Activated naive CD4-positive, alpha-beta T cell treated with anti-CD3 and anti-CD28 coated beads, Interleukin-2, amount 50 U/mL, for 24 hours (primary cell): ENCODE measurements around the gene GALNS.

Source experiments
- H3K27ac Mint-ChIP-seq: one replicate; pipeline ENCODE4 v1.8.0; 2021; ENCODE audit warnings: mild to moderate bottlenecking, mixed read lengths
- H3K27me3 Mint-ChIP-seq: one replicate; pipeline ENCODE4 v1.8.0; 2021; ENCODE audit warnings: mixed read lengths
- H3K36me3 Mint-ChIP-seq: one replicate; pipeline ENCODE4 v1.8.0; 2021; ENCODE audit warnings: mixed read lengths
- H3K4me1 Mint-ChIP-seq: one replicate; pipeline ENCODE4 v1.8.0; 2021; ENCODE audit warnings: mixed read lengths
- H3K4me3 Mint-ChIP-seq: one replicate; pipeline ENCODE4 v1.8.0; 2021; ENCODE audit warnings: mild to moderate bottlenecking, mixed read lengths
- H3K9me3 Mint-ChIP-seq: one replicate; pipeline ENCODE4 v1.8.0; 2021; ENCODE audit warnings: mixed read lengths

GALNS gene

GRCh38 chr16:88870608-88871348, 14.0 kb upstream of the GALNS start:
- Mint-ChIP-seq H3K36me3 (no peaks in the 10 kb centered on the region), H3K27ac (no peak overlapping the region), H3K4me3 (no peak overlapping the region), H3K27me3 (peaks cover 2% of the 10 kb centered on the region), H3K4me1 (no peaks in the 10 kb centered on the region), H3K9me3 (no peaks in the 10 kb centered on the region)

- Mint-ChIP-seq H3K27me3 (peaks cover 2% of the 10 kb centered on the region), H3K4me1 (no peaks in the 10 kb centered on the region), H3K36me3 (no peaks in the 10 kb centered on the region), H3K9me3 (no peaks in the 10 kb centered on the region), H3K4me3 (no peak overlapping the region), H3K27ac (no peak overlapping the region)
Measured at GRCh38 chr16:88869673-88869980, 12.9 kb upstream of the GALNS start.

- no peak overlapping the region for H3K27ac Mint-ChIP-seq
Measured at GRCh38 chr16:88868974-88869672, 12.4 kb upstream of the GALNS start.

GRCh38 chr16:88867581-88868246, 11.0 kb upstream of the GALNS start:
- Mint-ChIP-seq H3K4me1 (no peaks in the 10 kb centered on the region), H3K36me3 (no peaks in the 10 kb centered on the region), H3K27ac (no peak overlapping the region)

More at GRCh38 chr16:88868974-88869672, 12.4 kb upstream of the GALNS start:
- H3K36me3 Mint-ChIP-seq = no peaks in the 10 kb centered on the region
- H3K4me1 Mint-ChIP-seq = no peaks in the 10 kb centered on the region
- H3K27me3 Mint-ChIP-seq = peaks cover 2% of the 10 kb centered on the region
- no peaks in the 10 kb centered on the region for H3K9me3 Mint-ChIP-seq
- no peak overlapping the region for H3K4me3 Mint-ChIP-seq

GRCh38 chr16:88866151-88866920, 9.6 kb upstream of the GALNS start, which contains the start of gene PABPN1L:
PABPN1L (minus strand) TSS chr16:88866660; CDS start chr16:88866606, 54 bp downstream.
- H3K27ac Mint-ChIP-seq = no peak within 1 kb of the TSS
- no peak within 1 kb of the TSS for H3K4me3 Mint-ChIP-seq
- H3K27me3 Mint-ChIP-seq = peaks cover 2% of the 10 kb centered on the region
- H3K36me3 Mint-ChIP-seq = no peaks in the 10 kb centered on the region
- H3K4me1 Mint-ChIP-seq = no peaks in the 10 kb centered on the region
- H3K9me3 Mint-ChIP-seq = no peaks in the 10 kb centered on the region

More at GRCh38 chr16:88867581-88868246, 11.0 kb upstream of the GALNS start:
- Mint-ChIP-seq H3K27me3 (peaks cover 2% of the 10 kb centered on the region), H3K9me3 (no peaks in the 10 kb centered on the region), H3K4me3 (no peak overlapping the region)

- Mint-ChIP-seq H3K4me1 (no peaks in the 10 kb centered on the region), H3K27ac (no peak overlapping the region), H3K27me3 (no peaks in the 10 kb centered on the region), H3K36me3 (peaks cover 3% of the 10 kb centered on the region), H3K4me3 (no peak overlapping the region), H3K9me3 (no peaks in the 10 kb centered on the region)
Measured at GRCh38 chr16:88865742-88866141, 9.0 kb upstream of the GALNS start.

GRCh38 chr16:88865310-88865709, 8.6 kb upstream of the GALNS start:
- Mint-ChIP-seq H3K4me1 (no peaks in the 10 kb centered on the region), H3K27ac (no peak overlapping the region), H3K9me3 (no peaks in the 10 kb centered on the region), H3K36me3 (peaks cover 3% of the 10 kb centered on the region), H3K27me3 (no peaks in the 10 kb centered on the region), H3K4me3 (no peak overlapping the region)

GRCh38 chr16:88864521-88864920, 7.8 kb upstream of the GALNS start:
- no peak overlapping the region for H3K27ac Mint-ChIP-seq
- no peak overlapping the region for H3K4me3 Mint-ChIP-seq

GRCh38 chr16:88864099-88864498, 7.4 kb upstream of the GALNS start:
- Mint-ChIP-seq H3K27ac (no peak overlapping the region), H3K4me1 (no peaks in the 10 kb centered on the region), H3K36me3 (peaks cover 3% of the 10 kb centered on the region)

More at GRCh38 chr16:88864521-88864920, 7.8 kb upstream of the GALNS start:
- no peaks in the 10 kb centered on the region for H3K9me3 Mint-ChIP-seq
- H3K27me3 Mint-ChIP-seq = no peaks in the 10 kb centered on the region
- H3K4me1 Mint-ChIP-seq = no peaks in the 10 kb centered on the region
- H3K36me3 Mint-ChIP-seq = peaks cover 3% of the 10 kb centered on the region

GRCh38 chr16:88863426-88863825, 6.7 kb upstream of the GALNS start:
- Mint-ChIP-seq H3K4me3 (no peak overlapping the region), H3K4me1 (peaks cover 4% of the 10 kb centered on the region), H3K9me3 (no peaks in the 10 kb centered on the region), H3K27me3 (no peaks in the 10 kb centered on the region), H3K27ac (no peak overlapping the region), H3K36me3 (peaks cover 3% of the 10 kb centered on the region)

More at GRCh38 chr16:88864099-88864498, 7.4 kb upstream of the GALNS start:
- H3K4me3 Mint-ChIP-seq = no peak overlapping the region
- no peaks in the 10 kb centered on the region for H3K27me3 Mint-ChIP-seq
- H3K9me3 Mint-ChIP-seq = no peaks in the 10 kb centered on the region

- Mint-ChIP-seq H3K36me3 (peaks cover 3% of the 10 kb centered on the region), H3K9me3 (no peaks in the 10 kb centered on the region), H3K4me3 (no peak overlapping the region), H3K27ac (no peak overlapping the region), H3K27me3 (no peaks in the 10 kb centered on the region), H3K4me1 (peaks cover 9% of the 10 kb centered on the region)
Measured at GRCh38 chr16:88862968-88863367, 6.2 kb upstream of the GALNS start.

GRCh38 chr16:88861359-88861758, 4.6 kb upstream of the GALNS start:
- H3K27ac Mint-ChIP-seq = no peak overlapping the region
- no peaks in the 10 kb centered on the region for H3K27me3 Mint-ChIP-seq
- H3K4me1 Mint-ChIP-seq = peaks cover 13% of the 10 kb centered on the region
- H3K4me3 Mint-ChIP-seq = no peak overlapping the region
- H3K9me3 Mint-ChIP-seq = no peaks in the 10 kb centered on the region
- peaks cover 3% of the 10 kb centered on the region for H3K36me3 Mint-ChIP-seq

- Mint-ChIP-seq H3K4me1 (peaks cover 27% of the 10 kb centered on the region), H3K9me3 (no peaks in the 10 kb centered on the region), H3K4me3 (peak overlapping the region; percentile 23), H3K27me3 (no peaks in the 10 kb centered on the region), H3K27ac (no peak overlapping the region), H3K36me3 (peaks cover 3% of the 10 kb centered on the region)
Measured at GRCh38 chr16:88859381-88860091, 2.8 kb upstream of the GALNS start.

- Mint-ChIP-seq H3K4me3 (peak overlapping the region; percentile 99), H3K4me1 (peaks cover 27% of the 10 kb centered on the region), H3K27me3 (no peaks in the 10 kb centered on the region), H3K9me3 (no peaks in the 10 kb centered on the region), H3K36me3 (peaks cover 3% of the 10 kb centered on the region), H3K27ac (peak overlapping the region; percentile 96)
Measured at GRCh38 chr16:88857728-88858339, 1.1 kb upstream of the GALNS start.
